HCT116 (cell line): ENCODE results near the gene WLS. TPM values are rescaled to one million over a fixed set of nuclear protein-coding genes. Genes with fewer than 3 reads are reported as not detected.
"Not testable (repeated sequence)": the region's sequence is repeated elsewhere in the genome, so short reads cannot be mapped to it uniquely, and the experiment has no call there.

Source experiments
- ATAC-seq: fragments of 200-7000 bp; cut with Tn5 transposase; 2 replicates; pipeline ENCODE4 v1.9.1; 2020; ENCODE audit warnings: mild to moderate bottlenecking, moderate library complexity
- BruUV-seq: library from RNA; stranded (reverse); fragments of 400-500 nt; replicated peaks from 2 replicates; lab custom pipeline; 2021; lab: Mats Ljungman, UMichigan
- CTCF ChIA-PET: fragments of 300-600 bp; sonication (Branson Sonifier 250); formaldehyde crosslinking; loops from one replicate; lab custom pipeline; 2021; ENCODE audit warnings: antibody characterized with exemption; lab: Charles Lee
- POLR2A ChIA-PET: fragments of 300-600, 350-600 bp; sonication (Branson Sonifier 250); formaldehyde crosslinking; loops from one replicate; lab custom pipeline; 2021; ENCODE audit warnings: antibody characterized with exemption; lab: Charles Lee
- RAD21 ChIA-PET, 2 experiments: fragments of 300-600 bp; sonication (Branson Sonifier 250); formaldehyde crosslinking; loops; one replicate each; lab custom pipeline; 2023; ENCODE audit warnings: low total read pairs in 2 of 2; ENCODE audit not compliant: uncharacterized antibody in 2 of 2, unreplicated experiment in 2 of 2, low non-redundant PET in 1 of 2; lab: Charles Lee
- DNase-seq: peaks from one replicate; pipeline ENCODE4 v3.0.0-alpha.2; 2010; ENCODE audit warnings: low read depth, low spot score
- H2AFZ ChIP-seq: fragments of 200-600 bp; shearing (Covaris generic), sonication (generic); 2 replicates; pipeline ENCODE4 v1.6.1; 2017; ENCODE audit warnings: low read depth, mixed run types, mixed read lengths, antibody characterized with exemption, low read length; ENCODE audit not compliant: poor library complexity, severe bottlenecking
- H3K27ac ChIP-seq: 2 replicates; pipeline ENCODE4 v1.5.1; 2012; ENCODE audit warnings: low read depth, low read length
- H3K27me3 ChIP-seq: fragments of 200-600 bp; sonication (generic); 2 replicates; pipeline ENCODE4 v1.6.1; 2016; ENCODE audit warnings: mixed run types, low read length, mixed read lengths; ENCODE audit not compliant: insufficient read depth
- H3K36me3 ChIP-seq, 2 experiments: fragments of 200-500 bp in 1 of 2; fragments of 200-600 bp in 1 of 2; sonication (Bioruptor generic) in 1 of 2; sonication (generic) in 1 of 2; 2 replicates each; pipeline versions ENCODE4 v1.5.1 to v1.6.1; 2014 to 2016; ENCODE audit warnings: low read length in 2 of 2, inconsistent platforms in 1 of 2, mixed read lengths in 1 of 2, mixed run types in 1 of 2; ENCODE audit not compliant: insufficient read depth in 2 of 2, control insufficient read depth in 1 of 2
- H3K4me1 ChIP-seq, 2 experiments: fragments of 200-600 bp in 1 of 2; sonication (generic) in 1 of 2; 2 replicates each; pipeline versions ENCODE4 v1.5.1 to v1.6.1; 2012 to 2017; ENCODE audit warnings: low read length in 2 of 2, inconsistent platforms in 1 of 2, mild to moderate bottlenecking in 1 of 2, mixed read lengths in 1 of 2, mixed run types in 1 of 2, moderate library complexity in 1 of 2; ENCODE audit not compliant: insufficient read depth in 2 of 2, control insufficient read depth in 1 of 2
- H3K4me2 ChIP-seq: fragments of 200-600 bp; sonication (generic); 2 replicates; pipeline ENCODE4 v1.6.1; 2017; ENCODE audit warnings: mixed run types, low read length, mixed read lengths
- H3K4me3 ChIP-seq, 2 experiments: fragments of 200-600 bp in 1 of 2; sonication (generic) in 1 of 2; replicated peaks in 1 of 2; 2 replicates each; pipeline ENCODE4 v1.5.1; 2011 to 2016; ENCODE audit warnings: low read length in 2 of 2, control low read depth in 1 of 2, low read depth in 1 of 2, mild to moderate bottlenecking in 1 of 2, mixed read lengths in 1 of 2, mixed run types in 1 of 2
- H3K79me2 ChIP-seq: fragments of 200-600 bp; sonication (generic); 2 replicates; pipeline ENCODE4 v1.6.1; 2017; ENCODE audit warnings: mild to moderate bottlenecking, mixed run types, low read length, moderate library complexity, mixed read lengths; ENCODE audit not compliant: insufficient read depth
- H3K9ac ChIP-seq: fragments of 200-600 bp; sonication (generic); 2 replicates; pipeline ENCODE4 v1.6.1; 2016; ENCODE audit warnings: low read length, mixed read lengths
- H3K9me2 ChIP-seq: fragments of 200-600 bp; sonication (generic), shearing (Covaris generic); 2 replicates; pipeline ENCODE4 v1.6.1; 2017; ENCODE audit warnings: mixed run types, mild to moderate bottlenecking, moderate library complexity; ENCODE audit not compliant: insufficient read depth
- H3K9me3 ChIP-seq, 2 experiments: fragments of 200-500 bp in 1 of 2; fragments of 200-600 bp in 1 of 2; sonication (Bioruptor generic) in 1 of 2; sonication (generic) in 1 of 2; 2 replicates each; pipeline ENCODE4 v1.6.1; 2014 to 2017; ENCODE audit warnings: low read length in 2 of 2, mixed read lengths in 2 of 2, inconsistent platforms in 1 of 2, low read depth in 1 of 2, mild to moderate bottlenecking in 1 of 2, mixed run types in 1 of 2, moderate library complexity in 1 of 2; ENCODE audit not compliant: control insufficient read depth in 1 of 2, insufficient read depth in 1 of 2
- H4K20me1 ChIP-seq: fragments of 200-600 bp; sonication (generic), shearing (Covaris generic); 2 replicates; pipeline ENCODE4 v1.6.1; 2017; ENCODE audit warnings: mixed run types, mild to moderate bottlenecking, moderate library complexity; ENCODE audit not compliant: insufficient read depth
- CEBPB ChIP-seq: IDR thresholded peaks from 2 replicates; pipeline ENCODE4 v1.6.1; 2012; ENCODE audit warnings: low read depth
- POLR2A ChIP-seq: IDR thresholded peaks from 2 replicates; pipeline ENCODE4 v1.7.0; 2011; ENCODE audit warnings: borderline replicate concordance; ENCODE audit not compliant: insufficient read depth, insufficient read length; ENCODE audit errors: extremely low read depth
- POLR2AphosphoS5 ChIP-seq: IDR thresholded peaks from 2 replicates; pipeline ENCODE4 v1.6.1; 2011; ENCODE audit warnings: mild to moderate bottlenecking, low read depth, low read length, moderate library complexity
- SIN3A ChIP-seq: IDR thresholded peaks from 2 replicates; pipeline ENCODE4 v1.6.1; 2012; ENCODE audit warnings: low read depth
- TCF7L2 ChIP-seq: IDR thresholded peaks from 2 replicates; pipeline ENCODE4 v1.7.0; 2011; ENCODE audit warnings: borderline replicate concordance, inconsistent platforms; ENCODE audit not compliant: insufficient read depth, insufficient read length; ENCODE audit errors: extremely low read depth
- YY1 ChIP-seq: IDR thresholded peaks from 2 replicates; pipeline ENCODE4 v1.6.1; 2011; ENCODE audit warnings: low read length, low read depth, moderate library complexity, mild to moderate bottlenecking; ENCODE audit not compliant: insufficient replicate concordance; ENCODE audit errors: extremely low read depth
- ZFX ChIP-seq: fragments of 450-650 bp; IDR thresholded peaks from 2 replicates; pipeline ENCODE4 v1.6.1; 2017
- intact Hi-C: fragments of 100-400 bp; cut with micrococcal nuclease; formaldehyde crosslinking; loops from 2 replicates; pipeline ENCODE4 v1.10.0; 2022
- total RNA-seq: library from RNA; stranded (reverse); gene quantifications from one replicate; pipeline ENCODE4 v1.2.1, GENCODE V29; 2021; ENCODE audit not compliant: unreplicated experiment
- TF ChIP-seq, protein P1 (sequence below): IDR thresholded peaks from 2 replicates; pipeline ENCODE4 v1.6.1; 2011; ENCODE audit warnings: mild to moderate bottlenecking, low read length, moderate library complexity; ENCODE audit not compliant: insufficient replicate concordance; ENCODE audit errors: extremely low read depth

Gene WLS
- total RNA-seq, 1 experiment from 2014 or later: 38.0 TPM

DNA sequence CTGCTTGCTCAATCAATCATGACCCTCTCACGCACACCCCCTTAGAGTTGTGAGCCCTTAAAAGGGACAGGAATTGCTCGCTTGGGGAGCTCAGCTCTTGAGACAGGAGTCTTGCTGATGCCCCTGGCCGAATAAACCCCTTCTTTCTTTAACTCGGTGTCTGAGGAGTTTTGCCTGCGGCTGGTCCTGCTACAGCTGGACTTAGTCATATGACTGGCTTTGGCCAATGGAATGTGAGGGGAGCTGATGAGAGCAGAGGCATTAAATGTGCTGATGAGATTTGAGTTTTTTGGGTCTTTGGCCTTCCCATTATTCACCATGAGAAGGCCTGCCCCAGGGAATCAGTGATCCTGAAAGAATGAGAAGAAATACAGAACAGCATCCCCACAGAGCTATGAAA, 24.5 kb upstream of the WLS start:
- H3K27me3 ChIP-seq, intact Hi-C loops, H3K79me2 ChIP-seq, H3K9me2 ChIP-seq, ATAC-seq, H3K4me1 ChIP-seq: not testable (repeated sequence)
- 0 out of 2 replicates have a peak, but pooled peaks have one; percentile 16 for TF ChIP-seq ZFX
- TF ChIP-seq, all 23 proteins: peak for 1; not testable (repeated sequence) for 22
- BruUV-seq, H3K4me2 ChIP-seq, RAD21 ChIA-PET, H3K9me3 ChIP-seq, H3K9ac ChIP-seq, POLR2A ChIA-PET, DNase-seq, H3K4me3 ChIP-seq, H3K36me3 ChIP-seq, H4K20me1 ChIP-seq, H2AFZ ChIP-seq, CTCF ChIA-PET, H3K27ac ChIP-seq: not testable (repeated sequence)

DNA sequence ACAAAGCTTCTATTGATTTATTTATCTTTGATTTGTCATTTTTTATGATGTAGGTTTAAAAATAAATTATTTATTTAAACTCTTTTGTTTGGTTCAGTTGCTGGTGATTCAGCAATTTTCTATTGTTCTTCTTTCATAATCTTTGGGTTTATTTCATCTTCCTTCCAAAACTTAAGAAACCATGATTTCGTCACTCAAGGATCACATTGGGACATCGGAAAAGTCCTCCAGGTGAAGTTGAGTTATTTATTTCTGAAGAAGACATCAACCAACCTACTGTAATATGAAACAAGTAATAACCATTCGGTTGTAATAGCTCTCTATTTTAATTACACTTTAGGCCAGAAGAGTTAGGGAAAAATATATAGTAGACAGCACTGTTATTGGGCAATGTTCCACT, 23.0 kb upstream of the WLS start:
- H3K9me3 ChIP-seq: no peaks in the 10 kb centered on the region
- BruUV-seq: no TSS peak
- ATAC-seq: no peak
- no peaks in the 10 kb centered on the region for H3K4me1 ChIP-seq
- H3K27me3 ChIP-seq: no peaks in the 10 kb centered on the region
- intact Hi-C loops: no loop called here
- H3K9ac ChIP-seq: no peak overlapping the region
- CTCF ChIA-PET: no interaction called here
- no peak overlapping the region for H3K4me2 ChIP-seq
- H3K9me2 ChIP-seq: no peaks in the 10 kb centered on the region; the same call in 1 of the 2 replicates
- RAD21 ChIA-PET: no interaction called here
- no peak overlapping the region for H3K27ac ChIP-seq
- no peak for DNase-seq
- H2AFZ ChIP-seq: no peak overlapping the region
- H3K36me3 ChIP-seq: no peaks in the 10 kb centered on the region
- POLR2A ChIA-PET: no interaction called here
- no peaks in the 10 kb centered on the region for H4K20me1 ChIP-seq
- H3K79me2 ChIP-seq: no peaks in the 10 kb centered on the region
- H3K4me3 ChIP-seq: no peak overlapping the region
- no peak for TF ChIP-seq CEBPB
- TF ChIP-seq TCF7L2: no peak
- TF ChIP-seq POLR2AphosphoS5: no peak
- TF ChIP-seq, protein P1, sequence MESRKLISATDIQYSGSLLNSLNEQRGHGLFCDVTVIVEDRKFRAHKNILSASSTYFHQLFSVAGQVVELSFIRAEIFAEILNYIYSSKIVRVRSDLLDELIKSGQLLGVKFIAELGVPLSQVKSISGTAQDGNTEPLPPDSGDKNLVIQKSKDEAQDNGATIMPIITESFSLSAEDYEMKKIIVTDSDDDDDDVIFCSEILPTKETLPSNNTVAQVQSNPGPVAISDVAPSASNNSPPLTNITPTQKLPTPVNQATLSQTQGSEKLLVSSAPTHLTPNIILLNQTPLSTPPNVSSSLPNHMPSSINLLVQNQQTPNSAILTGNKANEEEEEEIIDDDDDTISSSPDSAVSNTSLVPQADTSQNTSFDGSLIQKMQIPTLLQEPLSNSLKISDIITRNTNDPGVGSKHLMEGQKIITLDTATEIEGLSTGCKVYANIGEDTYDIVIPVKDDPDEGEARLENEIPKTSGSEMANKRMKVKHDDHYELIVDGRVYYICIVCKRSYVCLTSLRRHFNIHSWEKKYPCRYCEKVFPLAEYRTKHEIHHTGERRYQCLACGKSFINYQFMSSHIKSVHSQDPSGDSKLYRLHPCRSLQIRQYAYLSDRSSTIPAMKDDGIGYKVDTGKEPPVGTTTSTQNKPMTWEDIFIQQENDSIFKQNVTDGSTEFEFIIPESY: no peak
- TF ChIP-seq POLR2A: no peak
- TF ChIP-seq YY1: no peak
- TF ChIP-seq SIN3A: no peak
